HG02759 (cell line): ENCODE results near the gene MINDY4.

Source experiments
- ATAC-seq: cut with Tn5 transposase; IDR thresholded peaks from one replicate; pipeline ENCODE4 v1.9.1; 2021; ENCODE audit warnings: mild to moderate bottlenecking, moderate library complexity; ENCODE audit not compliant: unreplicated experiment

MINDY4 gene

DNA sequence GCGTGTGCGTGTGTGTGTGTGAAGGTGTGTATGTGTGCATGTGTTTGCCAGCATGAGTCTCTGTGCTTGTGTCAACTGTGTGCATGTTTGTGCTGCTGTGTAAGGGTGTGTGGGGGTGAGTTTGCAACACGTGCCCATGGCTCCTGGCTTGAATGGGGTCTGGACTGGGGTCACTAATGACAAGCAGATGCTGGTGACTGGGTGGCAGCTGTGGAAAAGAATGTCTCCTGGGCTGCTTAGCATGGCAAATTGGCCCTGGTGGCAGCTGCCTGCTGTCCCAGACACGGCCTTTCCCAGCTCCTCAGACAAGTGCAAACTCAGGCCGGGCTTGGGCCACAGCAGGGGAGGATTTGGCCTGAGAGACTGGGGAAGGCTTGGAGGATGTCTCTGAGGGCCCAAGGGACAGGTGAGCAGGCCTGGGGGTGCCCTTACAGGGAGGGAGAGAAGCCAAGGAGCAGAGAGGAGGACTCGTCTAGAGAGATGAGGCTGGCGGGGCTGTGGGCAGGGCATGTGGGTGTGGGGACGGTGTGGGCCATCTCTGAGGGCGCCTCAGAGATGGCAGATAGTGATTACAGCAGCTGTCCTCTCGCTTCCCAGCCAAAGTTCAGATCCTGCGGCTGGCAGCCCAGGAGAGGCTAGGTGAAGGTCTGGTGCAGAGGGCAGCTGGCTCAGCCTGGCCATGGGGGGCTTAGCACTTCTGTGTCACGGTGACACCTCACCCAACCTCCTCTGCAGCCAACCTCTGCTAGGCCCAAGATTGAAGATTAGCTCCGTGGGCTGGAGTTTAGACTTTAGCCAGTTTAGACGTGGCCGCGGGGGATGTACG is 142.0 kb downstream of the MINDY4 start:
- ATAC-seq = no peak

DNA sequence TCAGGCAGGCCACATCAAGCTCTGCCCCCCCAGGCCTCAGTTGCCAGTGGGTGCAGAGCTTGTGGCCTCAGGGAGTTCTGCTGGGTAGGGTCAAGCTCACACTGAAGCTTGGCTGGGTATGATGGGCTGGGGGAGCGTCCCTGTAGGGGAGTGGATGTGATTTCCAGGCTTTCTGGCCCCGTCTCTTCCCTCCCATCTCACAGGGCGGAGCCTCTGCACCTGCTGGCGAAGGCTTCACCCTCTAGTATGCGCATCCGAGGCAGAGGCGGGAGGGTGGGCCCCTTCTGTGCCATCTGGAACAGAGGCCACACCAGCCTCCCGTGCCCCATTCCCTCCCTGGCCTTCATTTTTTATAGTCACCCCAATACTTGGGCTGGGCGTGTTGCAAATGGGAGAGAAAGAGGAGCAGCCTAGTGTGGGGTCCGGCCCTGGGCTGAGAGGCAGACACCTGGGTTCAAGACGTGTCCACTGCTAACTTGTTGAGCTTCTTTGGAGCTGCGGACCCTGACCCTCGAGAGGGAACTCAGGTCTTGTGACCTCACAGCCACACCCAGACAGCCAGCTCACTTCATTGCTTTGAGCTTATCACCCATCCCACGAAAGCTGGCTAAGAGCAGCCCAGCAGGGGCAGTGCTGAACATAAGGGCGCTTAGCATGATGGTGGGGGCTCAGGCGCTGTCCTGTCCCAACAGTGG is 142.8 kb downstream of the MINDY4 start:
- no peak for ATAC-seq

DNA sequence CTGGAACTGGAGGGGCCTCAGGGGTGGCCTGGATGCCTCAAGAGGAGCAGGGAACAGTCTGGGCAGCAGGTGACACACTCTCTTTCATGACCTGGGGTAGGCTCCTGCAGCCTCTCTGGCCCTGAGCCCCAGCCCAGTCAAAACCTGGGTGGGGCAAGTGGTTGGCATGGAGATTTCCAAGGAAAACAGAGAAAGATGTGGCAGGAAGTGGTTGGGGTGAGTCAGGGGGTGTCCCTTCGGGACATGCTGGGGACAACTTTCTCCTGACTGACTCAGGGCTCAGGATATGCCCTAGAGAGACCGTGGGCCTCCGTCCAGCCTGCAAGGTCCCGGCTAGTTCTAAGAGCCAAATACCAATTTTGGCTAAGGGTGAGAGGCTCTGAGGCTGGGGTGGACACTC is 143.4 kb downstream of the MINDY4 start:
- ATAC-seq = no peak

DNA sequence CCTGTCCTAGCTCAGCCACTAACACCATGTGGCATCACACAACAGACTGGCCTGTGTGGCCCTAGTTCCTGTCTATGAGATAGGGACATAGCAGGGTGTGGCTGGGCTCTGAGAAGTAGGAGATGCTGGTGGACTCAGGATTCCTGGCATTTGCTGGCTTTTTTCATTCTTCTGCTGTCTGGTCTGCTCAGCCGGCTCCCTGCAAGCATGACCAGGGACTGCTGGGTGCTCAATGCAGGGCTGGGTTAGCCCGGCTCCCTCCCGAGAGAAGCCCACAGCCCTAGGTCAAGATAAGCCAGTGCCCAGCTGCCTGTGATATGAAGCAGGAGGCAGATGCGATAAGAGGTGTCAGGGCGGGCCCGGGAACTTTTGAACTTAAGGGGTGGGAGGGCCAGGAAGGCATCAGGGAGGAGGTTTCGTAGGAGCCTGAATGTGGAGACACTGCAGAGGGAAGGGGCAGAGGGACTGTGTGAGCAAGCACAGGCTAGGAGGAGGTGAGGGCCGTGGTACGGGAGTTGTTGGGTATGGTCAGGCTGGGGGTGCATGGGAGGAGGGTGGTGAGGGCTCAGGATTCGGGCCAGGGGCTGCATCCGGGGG is 143.9 kb downstream of the MINDY4 start:
- ATAC-seq = no peak

DNA sequence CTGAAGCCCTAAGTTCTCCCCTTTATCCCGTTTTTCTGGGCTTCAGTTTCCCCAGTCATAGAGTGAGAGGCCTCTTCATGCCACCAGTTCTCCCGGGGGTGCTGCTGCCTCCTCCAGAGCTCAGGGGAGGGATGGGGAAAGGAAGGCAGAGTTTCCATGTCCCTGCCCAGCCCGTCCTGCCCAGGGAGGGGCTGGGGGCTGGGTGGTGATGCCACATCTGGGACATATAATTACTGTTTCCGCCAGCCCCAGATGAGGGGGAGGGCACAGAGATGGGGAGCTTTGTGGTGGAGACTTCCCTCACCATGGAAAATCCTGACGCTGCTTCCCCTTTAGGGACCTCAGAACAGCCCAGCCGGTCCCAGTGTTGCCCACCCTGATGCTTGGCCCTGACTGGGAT is 144.5 kb downstream of the MINDY4 start:
- ATAC-seq = no peak

DNA sequence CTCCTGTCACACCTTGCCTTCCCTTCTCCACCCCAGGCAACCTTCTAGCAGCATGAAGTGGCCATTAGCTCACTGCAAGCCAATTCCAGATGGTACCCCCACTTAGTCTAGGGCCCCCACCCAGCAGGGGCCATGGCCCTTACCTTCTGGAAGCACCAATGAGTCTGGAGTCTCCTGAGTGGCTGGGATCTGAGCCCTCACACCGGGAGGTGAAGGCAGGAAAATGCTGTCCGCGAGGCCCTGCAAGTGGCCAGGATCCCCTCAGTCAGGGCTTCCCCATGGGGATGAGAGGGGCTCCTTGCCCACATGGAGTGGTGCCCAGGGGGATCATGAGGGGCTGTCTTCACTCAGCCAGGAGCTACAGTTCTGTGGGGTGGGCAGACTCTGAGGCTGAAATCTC is 145.0 kb downstream of the MINDY4 start:
- ATAC-seq = no peak

DNA sequence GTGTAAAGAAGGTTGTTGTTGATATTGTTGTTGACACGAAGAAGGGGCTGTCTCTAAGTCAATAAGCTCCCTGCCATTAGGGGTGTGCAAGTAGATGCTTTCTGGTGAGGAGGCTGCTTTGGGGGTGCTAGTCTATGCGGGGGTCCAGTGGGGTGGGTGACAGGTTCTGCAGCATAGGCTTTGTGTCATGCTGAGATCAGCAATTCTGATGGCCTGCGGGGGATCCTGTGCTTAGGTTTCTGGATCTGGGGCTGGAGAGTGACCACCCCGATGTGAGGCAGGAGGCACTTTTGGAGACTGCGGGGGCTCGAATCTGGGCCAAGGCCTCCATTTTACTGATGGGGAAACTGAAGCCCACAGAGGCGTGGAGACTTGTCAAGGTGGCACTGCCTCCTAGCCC is 145.6 kb downstream of the MINDY4 start:
- ATAC-seq = no peak

DNA sequence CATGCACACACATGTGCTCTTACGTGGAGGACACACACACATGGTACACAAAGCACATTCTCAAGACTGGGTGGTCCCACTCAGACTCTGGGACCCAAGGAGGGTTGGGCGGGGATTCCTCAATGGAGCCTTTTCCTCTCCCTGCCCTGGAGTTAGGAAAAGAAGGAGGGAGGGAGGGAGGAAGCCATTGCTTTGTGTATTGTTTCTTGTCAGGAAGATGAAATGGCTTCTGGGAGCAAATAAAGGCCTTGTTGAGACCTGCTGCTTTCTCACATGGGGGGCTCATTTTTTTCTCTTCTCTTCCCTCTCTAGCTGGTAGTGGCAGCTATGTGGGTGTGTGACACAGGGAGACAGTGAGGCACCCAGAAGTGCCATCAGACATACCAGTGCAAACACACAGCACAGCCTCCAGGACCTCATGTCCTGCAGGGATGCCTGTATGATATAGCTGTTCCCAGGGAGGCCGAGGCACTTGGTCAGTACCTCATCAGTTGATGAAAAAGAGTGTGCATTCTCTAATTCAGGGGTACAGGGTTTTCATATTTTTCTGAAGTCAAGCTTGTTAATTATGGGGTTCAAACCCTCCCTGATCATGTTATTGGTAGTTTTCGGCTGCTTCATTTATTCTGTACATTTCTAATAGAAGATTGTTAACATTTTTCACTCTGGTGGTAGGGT is 146.1 kb downstream of the MINDY4 start:
- no peak for ATAC-seq

DNA sequence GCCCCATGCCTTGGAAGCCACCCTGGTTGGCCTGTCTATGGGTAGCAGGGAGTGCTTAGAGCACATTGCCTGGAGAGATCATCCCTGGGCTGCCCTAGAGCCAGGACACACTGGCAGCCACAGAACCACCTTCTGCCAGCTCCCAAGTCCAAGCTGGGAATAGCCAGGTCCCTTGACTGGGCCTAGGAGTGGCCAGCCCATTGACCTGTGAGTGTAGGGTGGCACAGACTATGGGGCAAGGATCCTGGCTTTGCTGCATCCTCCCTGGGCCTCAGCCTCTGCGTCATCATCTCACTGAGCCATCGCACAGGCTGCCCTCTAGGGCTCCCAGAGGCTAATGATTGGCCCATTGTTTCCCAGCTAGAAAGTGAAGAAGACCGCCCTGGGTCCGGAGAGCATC is 147.5 kb downstream of the MINDY4 start:
- no peak for ATAC-seq

DNA sequence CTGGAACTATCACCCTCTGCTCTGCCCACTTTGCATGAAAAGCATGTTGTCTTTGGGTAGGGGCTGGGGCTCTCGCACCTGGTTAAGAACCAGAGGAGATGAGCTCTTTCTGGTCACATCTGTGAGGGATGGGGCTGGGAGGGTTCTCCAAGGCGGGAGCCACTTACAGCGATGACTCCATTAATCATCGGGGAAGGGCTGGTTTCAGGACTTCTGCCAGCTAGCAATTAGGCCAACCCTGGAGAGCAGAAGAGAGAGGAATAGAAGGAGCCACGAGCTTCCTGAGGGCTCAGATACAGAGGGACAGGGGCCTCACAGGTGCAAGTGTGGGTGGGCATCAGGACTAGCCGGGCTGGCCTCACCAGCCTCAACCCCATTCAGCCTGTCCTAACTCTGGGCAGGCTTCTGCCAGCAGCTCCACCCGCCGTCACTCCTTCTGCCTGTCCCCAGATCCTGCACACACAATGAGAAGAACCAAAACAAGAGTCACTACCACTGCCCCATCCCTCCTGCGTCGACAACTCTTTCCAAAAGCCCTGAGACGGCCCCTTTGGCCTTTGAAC is 148.9 kb downstream of the MINDY4 start:
- ATAC-seq = no peak

DNA sequence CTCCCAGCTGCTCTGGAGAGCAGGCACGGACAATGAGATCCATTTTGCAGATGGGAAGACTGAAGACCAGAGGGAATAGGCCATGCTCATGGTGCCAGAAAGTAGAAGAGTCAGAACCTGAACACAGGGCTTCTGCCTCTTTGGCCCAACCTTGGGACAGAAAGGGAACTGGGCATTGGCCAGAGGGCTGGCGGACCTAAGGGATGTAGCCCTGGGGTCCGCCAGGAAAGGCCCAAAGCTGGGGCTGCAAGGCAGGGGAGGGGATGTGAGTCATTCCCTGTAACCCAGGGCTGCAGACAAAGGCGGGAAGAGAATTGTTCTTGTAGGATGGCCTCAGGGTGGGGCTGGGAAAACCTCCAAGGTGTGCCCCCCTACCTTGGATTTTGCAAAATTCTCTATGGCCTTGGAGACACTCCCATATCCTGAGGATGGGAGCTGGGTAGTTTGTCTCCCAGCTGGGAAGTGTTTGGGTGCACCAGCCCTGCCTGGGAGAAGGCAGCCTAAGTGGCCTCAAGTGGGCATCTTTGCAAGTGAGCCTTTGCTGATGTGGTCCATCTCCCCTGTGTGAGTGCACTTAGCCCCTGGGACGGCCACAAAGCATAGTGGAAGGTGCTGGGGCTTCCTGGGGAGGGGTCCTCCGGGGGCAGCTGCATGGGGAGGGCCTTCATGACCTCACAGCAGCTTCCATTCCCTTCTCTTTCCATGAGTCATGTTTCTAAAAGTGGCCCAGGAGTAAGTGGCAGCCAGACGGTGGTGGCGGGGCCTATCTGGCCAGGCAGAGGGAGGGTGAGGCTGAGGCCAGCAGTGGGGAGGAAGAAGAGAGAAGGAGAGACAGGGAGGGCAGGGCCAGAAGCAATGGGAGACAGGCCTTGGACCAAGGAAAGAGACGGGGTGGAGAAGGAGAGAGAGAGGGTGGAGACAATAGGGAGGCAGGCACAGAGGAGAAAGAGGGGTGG is 149.6 kb downstream of the MINDY4 start:
- ATAC-seq = no peak

DNA sequence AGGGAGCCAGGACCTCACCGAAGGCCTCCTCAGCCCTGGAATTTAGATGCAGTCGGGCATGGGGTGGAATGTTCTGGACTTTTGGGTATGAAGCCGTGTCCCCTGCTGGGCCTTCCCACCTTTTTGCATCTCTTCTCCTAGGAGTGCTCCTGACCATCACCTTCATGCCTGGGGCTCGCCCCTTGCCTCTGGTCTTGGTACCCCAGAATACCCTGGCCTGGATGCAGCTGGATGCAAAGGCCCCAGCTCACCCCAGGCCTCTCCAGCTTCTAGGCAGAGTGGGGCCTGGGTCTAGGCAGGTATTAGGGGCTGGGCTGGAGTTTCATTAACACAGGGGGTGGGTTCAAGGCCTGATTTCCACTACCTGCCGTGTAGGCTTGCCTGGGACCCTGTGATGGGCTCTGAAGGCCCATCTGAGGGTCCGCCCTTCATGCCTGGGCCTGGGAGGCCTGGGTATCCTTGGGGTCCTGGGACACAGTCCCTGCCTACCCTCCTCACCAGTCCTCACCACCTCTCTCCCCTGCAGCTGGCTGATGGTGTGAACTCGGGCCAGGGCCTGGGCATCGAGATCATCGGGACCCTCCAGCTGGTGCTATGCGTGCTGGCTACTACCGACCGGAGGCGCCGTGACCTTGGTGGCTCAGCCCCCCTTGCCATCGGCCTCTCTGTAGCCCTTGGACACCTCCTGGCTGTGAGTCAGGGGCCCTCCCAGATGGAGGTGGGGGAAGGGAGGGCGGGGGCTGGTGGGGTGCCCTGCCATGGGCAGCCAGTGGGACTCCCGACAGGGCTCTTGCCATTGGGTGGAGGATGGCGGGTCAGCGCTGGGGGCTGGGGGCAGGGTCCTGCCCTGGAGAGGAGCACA is 150.6 kb downstream of the MINDY4 start:
- no peak for ATAC-seq

DNA sequence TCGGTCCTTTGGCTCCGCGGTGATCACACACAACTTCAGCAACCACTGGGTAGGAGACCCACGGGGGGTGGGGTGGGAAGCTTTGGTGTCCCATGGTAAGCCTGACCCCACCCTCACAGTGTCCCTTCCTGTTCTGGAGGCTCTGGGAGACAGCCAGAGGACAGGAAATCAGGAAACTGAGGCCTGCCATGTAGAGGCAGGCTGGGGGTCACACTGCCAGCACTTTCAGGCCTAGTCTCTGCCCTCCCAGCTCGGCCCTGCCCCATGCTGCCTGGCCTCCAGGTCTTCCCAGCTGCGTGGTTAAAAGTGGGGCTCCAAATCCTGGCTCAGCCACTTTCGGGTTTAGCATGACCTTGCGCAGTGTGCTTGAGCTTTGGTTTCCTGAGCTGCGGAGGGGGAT is 151.4 kb downstream of the MINDY4 start:
- ATAC-seq = no peak

DNA sequence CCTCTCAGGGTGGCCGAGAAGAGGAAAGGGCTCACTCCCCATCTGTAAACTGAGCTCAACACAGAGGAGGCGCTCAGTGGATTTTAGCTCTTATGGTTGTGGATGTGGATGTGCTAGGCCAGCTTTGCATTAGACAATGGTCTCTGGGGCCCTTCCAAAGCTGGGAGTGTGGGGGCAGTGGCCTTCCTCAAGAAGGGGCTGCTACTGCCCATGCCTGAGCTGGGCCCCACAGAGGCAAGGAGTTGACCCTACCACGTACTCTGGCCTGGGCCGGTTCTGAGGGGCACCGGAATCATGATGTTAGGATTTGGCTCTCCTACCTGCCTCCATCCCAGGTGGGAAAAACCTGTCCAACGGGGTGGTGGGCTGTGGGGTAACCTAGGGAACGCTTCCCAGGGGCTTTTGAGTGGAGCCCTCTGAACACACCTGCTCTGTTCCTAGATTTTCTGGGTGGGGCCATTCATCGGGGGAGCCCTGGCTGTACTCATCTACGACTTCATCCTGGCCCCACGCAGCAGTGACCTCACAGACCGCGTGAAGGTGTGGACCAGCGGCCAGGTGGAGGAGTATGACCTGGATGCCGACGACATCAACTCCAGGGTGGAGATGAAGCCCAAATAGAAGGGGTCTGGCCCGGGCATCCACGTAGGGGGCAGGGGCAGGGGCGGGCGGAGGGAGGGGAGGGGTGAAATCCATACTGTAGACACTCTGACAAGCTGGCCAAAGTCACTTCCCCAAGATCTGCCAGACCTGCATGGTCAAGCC is 152.0 kb downstream of the MINDY4 start:
- ATAC-seq = no peak

DNA sequence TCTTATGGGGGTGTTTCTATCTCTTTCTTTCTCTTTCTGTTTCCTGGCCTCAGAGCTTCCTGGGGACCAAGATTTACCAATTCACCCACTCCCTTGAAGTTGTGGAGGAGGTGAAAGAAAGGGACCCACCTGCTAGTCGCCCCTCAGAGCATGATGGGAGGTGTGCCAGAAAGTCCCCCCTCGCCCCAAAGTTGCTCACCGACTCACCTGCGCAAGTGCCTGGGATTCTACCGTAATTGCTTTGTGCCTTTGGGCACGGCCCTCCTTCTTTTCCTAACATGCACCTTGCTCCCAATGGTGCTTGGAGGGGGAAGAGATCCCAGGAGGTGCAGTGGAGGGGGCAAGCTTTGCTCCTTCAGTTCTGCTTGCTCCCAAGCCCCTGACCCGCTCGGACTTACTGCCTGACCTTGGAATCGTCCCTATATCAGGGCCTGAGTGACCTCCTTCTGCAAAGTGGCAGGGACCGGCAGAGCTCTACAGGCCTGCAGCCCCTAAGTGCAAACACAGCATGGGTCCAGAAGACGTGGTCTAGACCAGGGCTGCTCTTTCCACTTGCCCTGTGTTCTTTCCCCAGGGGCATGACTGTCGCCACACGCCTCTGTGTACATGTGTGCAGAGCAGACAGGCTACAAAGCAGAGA is 152.7 kb downstream of the MINDY4 start:
- ATAC-seq = no peak

DNA sequence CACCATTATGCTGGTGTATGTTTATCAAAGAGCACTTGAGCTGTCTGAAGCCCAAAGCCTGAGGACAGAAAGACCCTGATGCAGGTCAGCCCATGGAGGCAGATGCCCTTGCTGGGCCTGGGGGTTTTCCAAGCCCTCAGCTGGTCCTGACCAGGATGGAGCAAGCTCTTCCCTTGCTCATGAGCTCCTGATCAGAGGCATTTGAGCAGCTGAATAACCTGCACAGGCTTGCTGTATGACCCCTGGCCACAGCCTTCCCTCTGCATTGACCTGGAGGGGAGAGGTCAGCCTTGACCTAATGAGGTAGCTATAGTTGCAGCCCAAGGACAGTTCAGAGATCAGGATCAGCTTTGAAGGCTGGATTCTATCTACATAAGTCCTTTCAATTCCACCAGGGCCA is 153.4 kb downstream of the MINDY4 start:
- no peak for ATAC-seq

DNA sequence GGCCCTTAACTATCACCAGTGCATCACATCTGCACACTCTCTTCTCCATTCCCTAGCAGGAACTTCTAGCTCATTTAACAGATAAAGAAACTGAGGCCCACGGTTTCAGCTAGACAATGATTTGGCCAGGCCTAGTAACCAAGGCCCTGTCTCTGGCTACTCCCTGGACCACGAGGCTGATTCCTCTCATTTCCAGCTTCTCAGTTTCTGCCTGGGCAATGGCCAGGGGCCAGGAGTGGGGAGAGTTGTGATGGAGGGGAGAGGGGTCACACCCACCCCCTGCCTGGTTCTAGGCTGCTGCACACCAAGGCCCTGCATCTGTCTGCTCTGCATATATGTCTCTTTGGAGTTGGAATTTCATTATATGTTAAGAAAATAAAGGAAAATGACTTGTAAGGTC is 153.9 kb downstream of the MINDY4 start:
- ATAC-seq = no peak

DNA sequence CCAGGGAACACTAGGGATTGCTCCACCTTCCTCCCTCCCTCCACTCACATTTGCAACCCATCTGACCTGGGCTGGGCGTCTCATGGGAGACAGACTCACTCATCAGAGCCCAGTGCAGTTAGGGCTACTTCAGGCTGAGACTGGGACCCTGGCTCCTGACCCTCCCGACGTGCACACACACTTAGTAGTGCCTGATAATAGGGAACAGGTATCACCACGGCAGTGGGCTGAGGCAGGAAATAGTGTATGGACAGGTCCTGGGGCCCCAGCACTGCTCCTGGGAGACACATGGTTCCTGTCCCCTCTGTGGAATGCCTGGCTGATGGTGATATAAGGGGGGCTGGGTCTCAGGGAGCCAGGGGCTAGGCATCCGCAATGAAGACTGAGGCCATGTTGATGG is 154.7 kb downstream of the MINDY4 start:
- ATAC-seq = no peak
